Caco-2 (cell line): ENCODE results near the gene FLT3LG. TPM values are rescaled to one million over a fixed set of nuclear protein-coding genes. Genes with fewer than 3 reads are reported as not detected.

Source experiments
- BruUV-seq: library from RNA; stranded (reverse); fragments of 400-500 nt; replicated peaks from 2 replicates; lab custom pipeline; 2021; lab: Mats Ljungman, UMichigan
- CTCF ChIA-PET: fragments of 300-600 bp; sonication (Branson Sonifier 250); formaldehyde crosslinking; loops from one replicate; lab custom pipeline; 2022; ENCODE audit warnings: antibody characterized with exemption; lab: Charles Lee
- POLR2A ChIA-PET: fragments of 300-600 bp; sonication (Branson Sonifier 250); formaldehyde crosslinking; loops from one replicate; lab custom pipeline; 2022; ENCODE audit warnings: antibody characterized with exemption; lab: Charles Lee
- DNase-seq, 2 experiments: peaks; one replicate each; pipeline versions ENCODE4 v3.0.0 to v3.0.0-alpha.2; 2020 to 2022
- H3K27me3 ChIP-seq: replicated peaks from 2 replicates; pipeline ENCODE4 v1.6.0; 2011; ENCODE audit warnings: low read length; ENCODE audit not compliant: control insufficient read depth, insufficient read depth
- H3K36me3 ChIP-seq: 2 replicates; pipeline ENCODE4 v1.5.1; 2011; ENCODE audit warnings: low read length; ENCODE audit not compliant: control insufficient read depth, insufficient read depth
- H3K4me1 ChIP-seq: fragments of 250-450 bp; sonication (Bioruptor Pico); 2 replicates; pipeline ENCODE4 v1.5.1; 2020; ENCODE audit warnings: mild to moderate bottlenecking
- H3K4me3 ChIP-seq: 2 replicates; pipeline ENCODE4 v1.5.1; 2011; ENCODE audit warnings: low read depth, mild to moderate bottlenecking, control low read depth, low read length
- H3K9me3 ChIP-seq: fragments of 250-450 bp; sonication (Bioruptor Pico); 2 replicates; pipeline ENCODE4 v1.5.1; 2020; ENCODE audit warnings: mild to moderate bottlenecking, moderate library complexity
- H3K27ac Mint-ChIP-seq: one replicate; pipeline ENCODE4 v1.8.0; 2022; ENCODE audit warnings: mixed read lengths; ENCODE audit not compliant: unreplicated experiment
- H3K27me3 Mint-ChIP-seq: one replicate; pipeline ENCODE4 v1.8.0; 2022; ENCODE audit warnings: mixed read lengths; ENCODE audit not compliant: insufficient read depth, unreplicated experiment
- H3K36me3 Mint-ChIP-seq: one replicate; pipeline ENCODE4 v1.8.0; 2022; ENCODE audit warnings: mild to moderate bottlenecking, mixed read lengths; ENCODE audit not compliant: insufficient read depth, unreplicated experiment
- H3K4me1 Mint-ChIP-seq: one replicate; pipeline ENCODE4 v1.8.0; 2022; ENCODE audit warnings: low read depth, mixed read lengths; ENCODE audit not compliant: unreplicated experiment
- H3K4me3 Mint-ChIP-seq: one replicate; pipeline ENCODE4 v1.8.0; 2022; ENCODE audit warnings: mild to moderate bottlenecking, moderate library complexity, mixed read lengths; ENCODE audit not compliant: unreplicated experiment
- H3K9me3 Mint-ChIP-seq: one replicate; pipeline ENCODE4 v1.8.0; 2022; ENCODE audit warnings: mixed read lengths; ENCODE audit not compliant: unreplicated experiment
- CTCF ChIP-seq, 2 experiments: fragments of 200-600 bp in 1 of 2; IDR thresholded peaks; 1 replicate in 1 of 2; 2 replicates in 1 of 2; pipeline versions ENCODE4 v1.5.1 to v1.8.0; 2011 to 2022; ENCODE audit warnings: antibody characterized with exemption in 1 of 2, control low read depth in 1 of 2, inconsistent platforms in 1 of 2, low read depth in 1 of 2, low read length in 1 of 2, mild to moderate bottlenecking in 1 of 2, moderate library complexity in 1 of 2; ENCODE audit not compliant: insufficient read depth in 1 of 2, severe bottlenecking in 1 of 2, unreplicated experiment in 1 of 2
- intact Hi-C: fragments of 100-400 bp; cut with micrococcal nuclease; formaldehyde crosslinking; loops from one replicate; pipeline ENCODE4 v1.10.0; 2022; ENCODE audit not compliant: unreplicated experiment
- total RNA-seq: library from RNA; stranded (reverse); gene quantifications from 2 replicates; pipeline ENCODE4 v1.2.3, GENCODE V29; 2022

The FLT3LG gene
- total RNA-seq, 1 experiment from 2014 or later, result 2.1 TPM

- H3K27me3 Mint-ChIP-seq, result peaks cover 39% of the 10 kb centered on the region
- peaks cover 8% of the 10 kb centered on the region for H3K9me3 Mint-ChIP-seq
- H3K4me3 Mint-ChIP-seq, result no peak overlapping the region
- no TSS peak for BruUV-seq
- CTCF ChIA-PET, result no interaction called here
- Histone ChIP-seq H3K4me3 (no peak overlapping the region), H3K9me3 (no peaks in the 10 kb centered on the region), H3K36me3 (no peaks in the 10 kb centered on the region), H3K27me3 (peaks cover 6% of the 10 kb centered on the region), H3K4me1 (0 out of 2 replicates have a peak, but pooled peaks cover 3% of the 10 kb centered on the region)
- no peak overlapping the region for H3K27ac Mint-ChIP-seq
- POLR2A ChIA-PET, result no interaction called here
- no peak for DNase-seq
- no peaks in the 10 kb centered on the region for H3K36me3 Mint-ChIP-seq
- peaks cover 14% of the 10 kb centered on the region for H3K4me1 Mint-ChIP-seq
- intact Hi-C loops, result no loop called here
- TF ChIP-seq CTCF (IDR thresholded peaks at IDR 0.05; ENCODE audit: insufficient read depth in 1 of 2, low read depth in 1 of 2, low read length in 1 of 2, severe bottlenecking in 1 of 2, unreplicated experiment in 1 of 2), result no peak
Observed at GRCh38 chr19:49437231-49437630, 36.8 kb upstream of the FLT3LG start.

GRCh38 chr19:49438261-49438660 lies 35.8 kb upstream of the FLT3LG start:
- H3K4me3 ChIP-seq, result no peak overlapping the region
- intact Hi-C loops, result no loop called here
- peaks cover 6% of the 10 kb centered on the region for H3K27me3 ChIP-seq
- Mint-ChIP-seq H3K27me3 (peaks cover 45% of the 10 kb centered on the region), H3K4me3 (no peak overlapping the region), H3K27ac (no peak overlapping the region), H3K9me3 (peaks cover 8% of the 10 kb centered on the region), H3K36me3 (peaks cover 2% of the 10 kb centered on the region), H3K4me1 (peaks cover 16% of the 10 kb centered on the region)
- no peak for DNase-seq
- H3K36me3 ChIP-seq, result no peaks in the 10 kb centered on the region
- 0 out of 2 replicates have a peak, but pooled peaks cover 3% of the 10 kb centered on the region for H3K4me1 ChIP-seq
- H3K9me3 ChIP-seq, result no peaks in the 10 kb centered on the region
- ChIA-PET CTCF (no interaction called here), POLR2A (no interaction called here)
- no peak for TF ChIP-seq CTCF (IDR thresholded peaks at IDR 0.05; ENCODE audit: insufficient read depth in 1 of 2, low read depth in 1 of 2, low read length in 1 of 2, severe bottlenecking in 1 of 2, unreplicated experiment in 1 of 2)
- no TSS peak for BruUV-seq

- CTCF ChIA-PET, result no interaction called here
- peaks cover 6% of the 10 kb centered on the region for H3K27me3 ChIP-seq
- intact Hi-C loops, result no loop called here
Observed at GRCh38 chr19:49439836-49440235, 34.2 kb upstream of the FLT3LG start.

More at GRCh38 chr19:49439836-49440235, 34.2 kb upstream of the FLT3LG start:
- Histone ChIP-seq H3K4me1 (0 out of 2 replicates have a peak, but pooled peaks cover 3% of the 10 kb centered on the region), H3K36me3 (no peaks in the 10 kb centered on the region), H3K4me3 (no peak overlapping the region), H3K9me3 (no peaks in the 10 kb centered on the region)
- Mint-ChIP-seq H3K36me3 (peaks cover 10% of the 10 kb centered on the region), H3K9me3 (peaks cover 8% of the 10 kb centered on the region), H3K4me3 (no peak overlapping the region), H3K27ac (no peak overlapping the region), H3K27me3 (peaks cover 45% of the 10 kb centered on the region), H3K4me1 (peaks cover 23% of the 10 kb centered on the region)
- BruUV-seq, result no TSS peak
- POLR2A ChIA-PET, result no interaction called here
- no peak for DNase-seq
- no peak for TF ChIP-seq CTCF (IDR thresholded peaks at IDR 0.05; ENCODE audit: insufficient read depth in 1 of 2, low read depth in 1 of 2, low read length in 1 of 2, severe bottlenecking in 1 of 2, unreplicated experiment in 1 of 2)
